ENCODE results near the gene KCNF1.

The KCNF1 gene

DNA sequence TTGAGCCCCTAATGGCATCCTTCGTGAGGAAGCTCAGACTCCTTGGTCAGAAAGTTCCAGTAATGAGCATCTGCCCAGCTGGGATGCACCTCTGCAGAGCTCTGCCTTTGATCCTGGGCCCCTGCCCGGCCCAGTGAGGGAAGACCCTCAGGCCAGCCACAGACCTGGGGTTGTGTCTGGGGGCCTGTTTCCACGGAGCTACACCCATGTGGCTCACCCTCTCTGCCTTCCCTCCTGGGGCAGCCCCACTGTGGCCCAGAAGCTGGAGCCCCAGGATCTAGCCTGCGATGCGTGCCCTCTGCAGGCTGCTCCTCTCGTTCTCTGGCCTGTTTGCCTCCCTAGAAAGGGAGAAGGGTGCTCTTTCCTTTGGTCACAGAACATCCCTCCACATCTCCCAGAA is 9.8 kb downstream of the KCNF1 start:
- Histone ChIP-seq H3K27me3 (ENCODE audit: control insufficient read depth, insufficient read depth, low read length) (no peaks in the 10 kb centered on the region), H3K27ac (ENCODE audit: low read depth, low read length) (no peak overlapping the region), H3K9ac (ENCODE audit: low read length) (no peak overlapping the region), H3K4me3 (ENCODE audit: low read depth, low read length) (no peak overlapping the region), H3K36me3 (ENCODE audit: control insufficient read depth, insufficient read depth, low read length) (no peaks in the 10 kb centered on the region), H3K9me3 (ENCODE audit: control insufficient read depth, insufficient read depth, low read depth, low read length) (no peaks in the 10 kb centered on the region), H3K4me1 (ENCODE audit: control insufficient read depth, insufficient read depth, low read length) (peaks cover 28% of the 10 kb centered on the region)

DNA sequence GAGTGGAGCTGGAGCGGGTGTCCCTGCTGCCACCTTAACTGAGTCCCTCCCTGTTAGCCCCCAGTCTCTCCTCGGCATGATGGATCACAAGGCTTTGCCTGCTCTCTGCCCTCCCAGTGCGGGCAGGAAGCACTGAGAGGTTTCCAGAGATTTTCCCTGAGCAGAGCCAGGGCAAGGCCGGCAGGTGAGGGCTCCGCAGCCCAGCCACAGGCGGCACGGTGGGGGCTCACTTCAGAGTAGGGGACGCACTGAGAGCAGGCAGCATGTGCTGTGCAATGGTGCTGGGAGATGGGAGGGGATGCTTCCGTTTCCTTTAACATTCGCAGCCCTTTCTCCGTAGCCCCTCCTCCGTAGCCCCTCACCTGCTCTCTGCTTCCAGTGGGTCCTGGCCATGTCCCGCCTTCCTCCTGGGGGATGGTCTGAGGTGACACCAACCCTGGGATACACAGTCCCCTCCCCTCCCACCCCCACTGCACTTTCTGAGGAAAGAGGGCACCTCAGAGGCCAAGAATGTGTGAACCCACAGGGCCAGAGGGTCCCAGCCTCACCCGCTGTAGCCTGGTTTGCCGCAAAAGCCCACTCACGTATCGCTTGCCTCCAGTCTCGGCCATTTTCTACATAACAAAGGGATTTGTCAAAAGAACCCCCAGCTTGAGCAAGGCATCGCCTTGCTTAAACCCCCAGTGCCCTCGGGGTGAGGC is 10.7 kb downstream of the KCNF1 start:
- Histone ChIP-seq H3K27ac (ENCODE audit: low read depth, low read length) (no peak overlapping the region), H3K9ac (ENCODE audit: low read length) (no peak overlapping the region), H3K4me3 (ENCODE audit: low read depth, low read length) (no peak overlapping the region), H3K4me1 (ENCODE audit: control insufficient read depth, insufficient read depth, low read length) (peaks cover 29% of the 10 kb centered on the region), H3K9me3 (ENCODE audit: control insufficient read depth, insufficient read depth, low read depth, low read length) (no peaks in the 10 kb centered on the region), H3K36me3 (ENCODE audit: control insufficient read depth, insufficient read depth, low read length) (no peaks in the 10 kb centered on the region), H3K27me3 (ENCODE audit: control insufficient read depth, insufficient read depth, low read length) (no peaks in the 10 kb centered on the region)

DNA sequence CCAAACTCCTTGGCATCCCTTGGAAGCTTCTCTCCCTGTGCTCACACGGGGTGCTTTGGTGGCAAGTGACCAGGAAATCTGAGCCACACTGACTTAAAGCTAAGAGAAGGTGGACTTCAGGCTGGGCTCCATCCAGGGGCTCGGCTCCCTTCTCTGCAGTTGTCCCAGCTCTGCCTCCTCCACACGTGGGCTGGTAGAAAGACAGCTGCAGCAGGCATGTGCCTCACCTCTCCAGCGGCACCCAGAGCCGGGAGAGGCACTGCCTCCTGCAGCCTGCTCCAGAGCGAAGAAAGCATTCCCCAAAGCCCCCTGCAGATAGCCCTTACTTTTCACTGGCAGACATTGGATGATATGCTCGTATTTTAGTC is 11.3 kb downstream of the KCNF1 start:
- Histone ChIP-seq H3K9ac (ENCODE audit: low read length) (no peak overlapping the region), H3K4me1 (ENCODE audit: control insufficient read depth, insufficient read depth, low read length) (peaks cover 29% of the 10 kb centered on the region), H3K27me3 (ENCODE audit: control insufficient read depth, insufficient read depth, low read length) (no peaks in the 10 kb centered on the region), H3K36me3 (ENCODE audit: control insufficient read depth, insufficient read depth, low read length) (no peaks in the 10 kb centered on the region), H3K4me3 (ENCODE audit: low read depth, low read length) (no peak overlapping the region), H3K9me3 (ENCODE audit: control insufficient read depth, insufficient read depth, low read depth, low read length) (no peaks in the 10 kb centered on the region), H3K27ac (ENCODE audit: low read depth, low read length) (no peak overlapping the region)

DNA sequence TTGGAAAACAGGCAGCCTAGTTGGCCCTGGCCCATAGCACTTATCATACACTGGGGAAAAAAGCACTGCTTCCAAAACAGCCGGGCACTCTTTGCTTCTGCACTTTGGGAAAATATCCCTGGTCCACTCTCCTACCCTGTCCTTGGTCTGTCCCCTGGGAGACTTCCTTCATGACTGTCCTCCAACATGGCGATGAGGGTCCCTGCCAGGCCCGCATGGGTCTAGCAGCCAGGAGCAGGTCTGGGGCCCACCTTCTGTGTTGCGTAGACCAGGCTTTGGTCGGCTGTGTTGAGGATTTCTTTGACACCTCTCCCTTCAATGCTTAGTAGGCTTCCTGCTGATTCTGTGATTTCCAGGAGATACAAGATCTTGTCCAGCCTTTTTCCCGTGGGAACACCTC is 12.2 kb downstream of the KCNF1 start:
- Histone ChIP-seq H3K9ac (ENCODE audit: low read length) (no peak overlapping the region), H3K36me3 (ENCODE audit: control insufficient read depth, insufficient read depth, low read length) (no peaks in the 10 kb centered on the region), H3K27me3 (ENCODE audit: control insufficient read depth, insufficient read depth, low read length) (no peaks in the 10 kb centered on the region), H3K27ac (ENCODE audit: low read depth, low read length) (no peak overlapping the region), H3K9me3 (ENCODE audit: control insufficient read depth, insufficient read depth, low read depth, low read length) (no peaks in the 10 kb centered on the region), H3K4me1 (ENCODE audit: control insufficient read depth, insufficient read depth, low read length) (peaks cover 29% of the 10 kb centered on the region), H3K4me3 (ENCODE audit: low read depth, low read length) (no peak overlapping the region)

DNA sequence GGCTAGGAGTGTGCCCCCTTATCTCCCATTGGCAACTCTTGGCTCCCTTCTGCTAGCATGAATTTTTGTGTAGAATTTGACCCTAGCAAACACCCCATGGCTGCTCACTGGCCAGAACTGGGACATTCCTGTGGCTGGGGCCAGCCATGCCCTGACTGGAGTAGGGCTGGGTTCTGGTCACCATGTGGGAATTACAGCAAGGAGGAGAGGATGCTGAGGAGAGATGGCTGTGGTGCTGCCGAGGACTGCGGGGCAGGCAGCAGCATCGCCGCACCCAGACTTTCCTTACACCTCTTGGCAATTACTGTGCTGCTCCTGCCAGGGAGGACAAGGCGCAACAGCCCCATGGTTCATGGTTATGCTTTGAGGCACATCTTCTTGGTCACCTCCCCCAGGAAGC is 12.7 kb downstream of the KCNF1 start:
- H3K4me1 ChIP-seq (ENCODE audit: control insufficient read depth, insufficient read depth, low read length), result peaks cover 26% of the 10 kb centered on the region
- no peak overlapping the region for H3K27ac ChIP-seq (ENCODE audit: low read depth, low read length)
- no peaks in the 10 kb centered on the region for H3K9me3 ChIP-seq (ENCODE audit: control insufficient read depth, insufficient read depth, low read depth, low read length)
- no peak overlapping the region for H3K4me3 ChIP-seq (ENCODE audit: low read depth, low read length)
- H3K36me3 ChIP-seq (ENCODE audit: control insufficient read depth, insufficient read depth, low read length), result no peaks in the 10 kb centered on the region
- no peak overlapping the region for H3K9ac ChIP-seq (ENCODE audit: low read length)
- H3K27me3 ChIP-seq (ENCODE audit: control insufficient read depth, insufficient read depth, low read length), result no peaks in the 10 kb centered on the region

DNA sequence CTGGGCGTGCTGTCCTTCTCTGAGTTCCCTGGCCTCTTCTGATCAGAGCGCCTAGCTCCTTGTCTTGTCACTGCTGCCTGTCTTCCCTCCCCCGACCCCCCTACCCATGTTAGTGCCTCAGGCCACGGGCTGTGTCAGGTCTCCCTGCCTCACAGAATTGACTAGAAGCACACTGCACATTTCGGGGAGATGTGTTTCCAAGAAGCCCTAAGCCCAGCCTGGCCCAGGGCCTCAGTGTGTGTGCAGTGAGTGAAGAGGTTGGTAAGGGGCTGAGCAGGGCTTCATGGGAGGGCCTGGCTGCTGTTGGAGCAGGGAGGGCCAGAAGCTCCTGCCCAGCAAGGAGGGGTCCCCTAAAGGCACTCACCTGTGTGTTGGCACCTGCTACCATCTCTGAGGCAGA is 13.1 kb downstream of the KCNF1 start:
- no peak overlapping the region for H3K27ac ChIP-seq (ENCODE audit: low read depth, low read length)
- peaks cover 22% of the 10 kb centered on the region for H3K4me1 ChIP-seq (ENCODE audit: control insufficient read depth, insufficient read depth, low read length)
- no peaks in the 10 kb centered on the region for H3K27me3 ChIP-seq (ENCODE audit: control insufficient read depth, insufficient read depth, low read length)
- no peaks in the 10 kb centered on the region for H3K36me3 ChIP-seq (ENCODE audit: control insufficient read depth, insufficient read depth, low read length)
- no peak overlapping the region for H3K9ac ChIP-seq (ENCODE audit: low read length)
- no peaks in the 10 kb centered on the region for H3K9me3 ChIP-seq (ENCODE audit: control insufficient read depth, insufficient read depth, low read depth, low read length)
- H3K4me3 ChIP-seq (ENCODE audit: low read depth, low read length), result no peak overlapping the region

DNA sequence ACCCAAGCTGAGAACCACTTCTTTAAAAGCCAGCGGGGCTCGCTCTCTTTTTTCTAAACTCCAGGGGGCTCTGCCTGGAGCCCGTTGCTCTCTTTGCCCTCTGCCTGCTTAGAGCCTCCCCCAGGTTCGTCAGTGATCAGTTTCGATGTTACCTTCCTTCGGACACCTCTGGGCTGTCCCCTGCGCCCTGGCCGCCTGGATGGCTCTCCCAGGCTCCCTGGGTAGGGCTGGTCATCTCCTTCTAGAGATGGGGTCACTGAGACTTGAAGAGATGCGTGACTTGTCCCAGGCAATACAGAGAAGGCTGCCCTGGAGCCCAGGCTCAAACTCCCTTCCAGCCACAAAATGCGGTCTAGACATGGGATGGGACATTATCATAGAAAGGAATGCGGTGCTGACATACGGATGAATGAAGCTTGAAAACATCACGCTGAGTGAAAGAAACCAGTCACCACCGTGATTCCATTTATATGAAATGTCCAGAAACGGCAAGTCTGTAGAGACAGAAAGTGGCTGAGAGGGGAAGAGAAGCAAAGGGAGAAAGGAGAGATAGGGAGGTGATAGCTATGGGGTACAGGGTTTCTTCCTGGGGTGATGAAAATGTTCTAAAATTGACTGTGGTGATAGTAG is 14.6 kb downstream of the KCNF1 start:
- no peaks in the 10 kb centered on the region for H3K9me3 ChIP-seq (ENCODE audit: control insufficient read depth, insufficient read depth, low read depth, low read length)
- no peaks in the 10 kb centered on the region for H3K27me3 ChIP-seq (ENCODE audit: control insufficient read depth, insufficient read depth, low read length)
- H3K27ac ChIP-seq (ENCODE audit: low read depth, low read length), result no peak overlapping the region
- no peaks in the 10 kb centered on the region for H3K36me3 ChIP-seq (ENCODE audit: control insufficient read depth, insufficient read depth, low read length)
- H3K9ac ChIP-seq (ENCODE audit: low read length), result no peak overlapping the region
- H3K4me3 ChIP-seq (ENCODE audit: low read depth, low read length), result no peak overlapping the region
- H3K4me1 ChIP-seq (ENCODE audit: control insufficient read depth, insufficient read depth, low read length), result peaks cover 23% of the 10 kb centered on the region; the same call in 1 of the 2 replicates

DNA sequence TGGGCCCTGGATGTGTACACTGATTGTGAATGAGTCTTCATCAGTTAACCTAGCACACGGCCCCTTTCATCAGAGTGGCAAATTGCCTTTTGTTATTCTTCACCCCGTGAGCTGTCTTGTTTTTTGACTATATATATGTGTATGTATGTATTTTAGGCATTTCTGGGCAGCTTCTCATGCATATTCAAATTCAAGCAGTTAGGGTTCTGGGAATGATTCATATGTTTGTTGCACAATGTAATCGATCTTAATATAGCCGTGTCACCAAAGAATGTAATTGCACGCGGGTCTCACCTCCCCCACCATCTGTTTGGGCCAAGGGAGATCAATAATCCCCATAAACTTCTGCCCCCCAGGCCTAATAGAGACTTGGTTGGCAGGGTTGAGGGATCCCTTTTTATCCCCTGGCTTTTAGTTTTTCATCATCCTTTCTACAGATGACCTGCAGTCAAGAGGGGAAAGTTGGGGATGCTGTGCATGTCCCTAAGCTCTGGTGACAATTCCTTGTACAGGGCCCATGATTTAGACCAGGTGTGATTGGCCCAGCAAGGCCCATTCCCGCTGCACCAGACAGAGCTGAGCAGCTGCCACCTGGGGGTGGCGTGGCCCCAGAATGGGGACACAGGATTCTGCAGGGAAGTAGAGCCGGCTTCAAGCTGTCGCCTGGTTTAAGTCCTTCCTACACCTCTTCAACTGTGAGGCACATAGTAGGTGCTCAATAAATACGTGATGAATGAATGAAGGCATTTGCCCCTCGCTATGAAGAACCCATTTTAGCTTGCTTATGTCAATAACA is 19.2 kb downstream of the KCNF1 start:
- H3K9me3 ChIP-seq (ENCODE audit: control insufficient read depth, insufficient read depth, low read depth, low read length), result no peaks in the 10 kb centered on the region
- no peak overlapping the region for H3K27ac ChIP-seq (ENCODE audit: low read depth, low read length)
- no peaks in the 10 kb centered on the region for H3K27me3 ChIP-seq (ENCODE audit: control insufficient read depth, insufficient read depth, low read length)
- H3K36me3 ChIP-seq (ENCODE audit: control insufficient read depth, insufficient read depth, low read length), result no peaks in the 10 kb centered on the region
- H3K9ac ChIP-seq (ENCODE audit: low read length), result no peak overlapping the region
- H3K4me1 ChIP-seq (ENCODE audit: control insufficient read depth, insufficient read depth, low read length), result peaks cover 20% of the 10 kb centered on the region
- H3K4me3 ChIP-seq (ENCODE audit: low read depth, low read length), result no peak overlapping the region

DNA sequence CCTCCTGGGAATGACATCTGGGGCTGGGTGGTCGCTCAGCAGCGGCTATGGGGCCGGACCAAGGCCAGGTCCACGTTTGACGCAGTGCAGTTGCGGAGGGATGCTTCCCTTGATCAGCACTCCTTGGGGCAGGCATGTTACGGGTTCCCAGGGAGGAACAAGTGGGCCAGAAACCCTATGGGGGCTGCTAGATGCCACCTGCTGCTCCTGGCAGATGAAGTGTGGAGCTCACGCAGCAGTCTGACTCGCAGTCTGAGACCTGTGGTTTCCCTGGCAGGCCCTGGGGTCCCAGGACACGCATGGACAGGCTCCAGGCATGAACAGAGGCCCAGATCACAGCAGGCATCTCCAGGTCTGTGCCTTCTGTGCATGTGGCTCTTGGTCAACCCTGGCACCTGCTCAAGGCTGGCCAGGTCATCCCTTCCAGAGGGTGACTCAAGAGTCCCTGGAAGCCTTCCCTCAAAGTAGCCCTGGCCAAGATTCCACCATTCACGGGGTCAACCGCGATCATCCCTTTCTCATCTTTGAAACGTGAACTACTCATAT is 20.0 kb downstream of the KCNF1 start:
- no peak overlapping the region for H3K4me3 ChIP-seq (ENCODE audit: low read depth, low read length)
- H3K4me1 ChIP-seq (ENCODE audit: control insufficient read depth, insufficient read depth, low read length), result peaks cover 20% of the 10 kb centered on the region
- H3K9ac ChIP-seq (ENCODE audit: low read length), result no peak overlapping the region
- H3K36me3 ChIP-seq (ENCODE audit: control insufficient read depth, insufficient read depth, low read length), result no peaks in the 10 kb centered on the region
- H3K27ac ChIP-seq (ENCODE audit: low read depth, low read length), result no peak overlapping the region
- H3K9me3 ChIP-seq (ENCODE audit: control insufficient read depth, insufficient read depth, low read depth, low read length), result no peaks in the 10 kb centered on the region
- no peaks in the 10 kb centered on the region for H3K27me3 ChIP-seq (ENCODE audit: control insufficient read depth, insufficient read depth, low read length)

DNA sequence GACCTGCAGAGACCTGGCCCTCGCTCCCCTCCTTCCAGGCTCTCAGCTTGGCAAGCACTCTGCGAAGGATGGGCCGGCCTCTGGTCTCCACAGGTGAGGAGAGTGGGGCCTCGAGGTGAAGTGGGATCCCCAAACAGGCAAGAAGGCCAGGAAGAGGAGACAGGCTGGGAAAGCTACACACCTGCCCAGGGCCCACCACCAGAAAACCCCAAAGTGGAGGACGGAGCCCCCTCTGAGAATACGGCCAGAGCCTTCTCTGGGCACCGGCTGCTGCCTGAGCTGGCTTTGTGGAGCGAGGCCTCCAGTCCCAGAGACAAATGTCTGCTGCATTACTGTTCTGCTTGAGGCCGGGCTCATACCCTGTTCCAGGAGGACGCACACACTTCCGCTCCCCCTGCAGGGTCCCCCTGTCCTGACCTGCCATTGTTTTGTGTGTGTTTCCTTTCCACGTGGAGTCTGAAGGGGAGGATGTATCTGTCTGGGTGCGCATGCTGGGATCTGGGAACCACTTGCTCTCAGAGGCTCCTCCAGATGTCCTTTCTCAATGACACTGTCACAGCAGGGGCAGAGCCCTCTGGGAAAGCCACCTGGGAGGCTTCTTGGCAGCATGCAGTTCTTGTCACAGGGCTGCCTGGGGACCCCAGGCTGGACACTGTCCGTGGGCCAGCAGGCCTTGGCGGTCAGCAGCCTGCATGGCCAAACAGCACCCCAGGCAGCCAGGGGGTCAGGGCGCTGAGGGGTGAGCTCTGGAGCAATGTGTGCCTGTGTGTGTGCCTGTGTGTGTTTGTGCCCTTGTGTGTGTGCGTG is 20.8 kb downstream of the KCNF1 start:
- Histone ChIP-seq H3K36me3 (ENCODE audit: control insufficient read depth, insufficient read depth, low read length) (no peaks in the 10 kb centered on the region), H3K4me1 (ENCODE audit: control insufficient read depth, insufficient read depth, low read length) (peaks cover 20% of the 10 kb centered on the region), H3K9ac (ENCODE audit: low read length) (no peak overlapping the region), H3K27ac (ENCODE audit: low read depth, low read length) (no peak overlapping the region), H3K4me3 (ENCODE audit: low read depth, low read length) (no peak overlapping the region), H3K27me3 (ENCODE audit: control insufficient read depth, insufficient read depth, low read length) (no peaks in the 10 kb centered on the region), H3K9me3 (ENCODE audit: control insufficient read depth, insufficient read depth, low read depth, low read length) (no peaks in the 10 kb centered on the region; the same call in 1 of the 2 replicates)

All from HUES6 (cell line).